GM21423 (cell line): ENCODE data around the gene ARHGEF11.

Experiments
- ATAC-seq: cut with Tn5 transposase; IDR thresholded peaks from one replicate; pipeline ENCODE4 v1.9.1; 2021; ENCODE audit warnings: mild to moderate bottlenecking, moderate library complexity; ENCODE audit not compliant: unreplicated experiment

ARHGEF11 gene

DNA sequence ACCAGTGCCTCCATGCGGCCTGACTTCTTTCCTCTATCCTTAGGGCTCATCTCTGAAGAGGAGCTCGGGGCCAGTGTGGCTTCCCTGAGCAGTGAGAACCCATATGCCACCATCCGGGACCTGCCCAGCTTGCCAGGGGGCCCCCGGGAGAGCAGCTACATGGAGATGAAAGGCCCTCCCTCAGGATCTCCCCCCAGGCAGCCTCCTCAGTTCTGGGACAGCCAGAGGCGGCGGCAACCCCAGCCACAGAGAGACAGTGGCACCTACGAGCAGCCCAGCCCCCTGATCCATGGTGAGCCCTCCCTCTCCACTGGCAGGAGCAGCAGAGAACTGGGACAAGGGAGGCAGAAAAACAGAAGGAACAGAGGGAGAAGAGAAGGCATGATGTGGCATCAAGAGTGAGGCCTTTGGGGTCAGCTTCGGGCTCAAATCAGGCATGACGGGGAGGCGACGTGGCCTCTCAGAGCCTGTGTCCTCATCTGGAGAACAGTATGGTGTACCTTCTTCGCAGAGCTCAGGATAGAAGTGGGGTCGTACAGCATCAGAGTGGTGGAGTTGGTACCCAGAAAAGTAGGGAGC lies 131.6 kb downstream of the ARHGEF11 start:
- no peak for ATAC-seq

DNA sequence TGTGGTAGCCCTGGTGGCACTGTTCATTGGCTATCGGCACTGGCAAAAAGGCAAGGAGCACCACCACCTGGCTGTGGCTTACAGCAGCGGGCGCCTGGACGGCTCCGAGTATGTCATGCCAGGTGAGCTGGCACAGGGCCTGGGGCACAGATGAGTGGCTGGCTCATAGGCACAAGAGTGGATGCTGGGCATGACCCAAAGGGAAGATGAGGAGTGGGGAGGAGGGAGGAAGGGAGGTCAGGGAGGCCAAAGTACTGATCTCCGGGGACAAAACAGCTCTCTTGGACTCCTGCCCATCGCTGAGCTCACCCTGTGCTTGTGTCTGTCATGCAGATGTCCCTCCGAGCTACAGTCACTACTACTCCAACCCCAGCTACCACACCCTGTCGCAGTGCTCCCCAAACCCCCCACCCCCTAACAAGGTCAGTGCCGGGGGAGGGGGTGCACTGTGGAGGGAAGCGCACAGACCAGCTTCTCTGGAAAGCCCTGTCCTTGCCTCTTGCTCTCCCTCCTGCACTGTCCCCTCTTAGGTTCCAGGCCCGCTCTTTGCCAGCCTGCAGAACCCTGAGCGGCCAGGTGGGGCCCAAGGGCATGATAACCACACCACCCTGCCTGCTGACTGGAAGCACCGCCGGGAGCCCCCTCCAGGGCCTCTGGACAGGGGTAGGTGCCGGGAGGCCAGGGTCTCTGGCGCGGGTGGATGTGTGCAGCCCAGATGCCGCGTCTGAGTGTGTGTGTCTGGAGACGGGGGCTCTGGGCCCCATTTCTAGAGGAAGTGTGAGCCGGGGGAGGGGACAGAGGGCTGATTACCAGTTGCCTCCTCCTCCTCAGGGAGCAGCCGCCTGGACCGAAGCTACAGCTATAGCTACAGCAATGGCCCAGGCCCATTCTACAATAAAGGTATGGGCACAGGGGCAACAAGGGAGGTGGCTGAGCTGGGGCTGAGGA lies 132.4 kb downstream of the ARHGEF11 start:
- ATAC-seq = no peak

DNA sequence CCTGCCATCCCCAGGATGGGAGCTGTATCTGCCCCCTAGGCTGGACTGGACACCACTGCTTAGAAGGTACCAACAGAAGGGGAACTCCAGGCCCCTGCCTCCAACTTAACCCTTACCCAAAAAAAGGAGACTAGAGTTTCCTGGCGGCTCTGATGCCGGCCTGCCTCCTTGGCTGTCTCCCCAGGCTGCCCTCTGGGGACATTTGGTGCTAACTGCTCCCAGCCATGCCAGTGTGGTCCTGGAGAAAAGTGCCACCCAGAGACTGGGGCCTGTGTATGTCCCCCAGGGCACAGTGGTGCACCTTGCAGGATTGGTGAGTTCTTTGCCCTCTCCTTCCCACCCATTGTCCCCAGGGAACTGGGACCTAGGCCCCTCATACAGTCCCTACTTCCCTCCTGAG lies 133.2 kb downstream of the ARHGEF11 start:
- no peak for ATAC-seq

DNA sequence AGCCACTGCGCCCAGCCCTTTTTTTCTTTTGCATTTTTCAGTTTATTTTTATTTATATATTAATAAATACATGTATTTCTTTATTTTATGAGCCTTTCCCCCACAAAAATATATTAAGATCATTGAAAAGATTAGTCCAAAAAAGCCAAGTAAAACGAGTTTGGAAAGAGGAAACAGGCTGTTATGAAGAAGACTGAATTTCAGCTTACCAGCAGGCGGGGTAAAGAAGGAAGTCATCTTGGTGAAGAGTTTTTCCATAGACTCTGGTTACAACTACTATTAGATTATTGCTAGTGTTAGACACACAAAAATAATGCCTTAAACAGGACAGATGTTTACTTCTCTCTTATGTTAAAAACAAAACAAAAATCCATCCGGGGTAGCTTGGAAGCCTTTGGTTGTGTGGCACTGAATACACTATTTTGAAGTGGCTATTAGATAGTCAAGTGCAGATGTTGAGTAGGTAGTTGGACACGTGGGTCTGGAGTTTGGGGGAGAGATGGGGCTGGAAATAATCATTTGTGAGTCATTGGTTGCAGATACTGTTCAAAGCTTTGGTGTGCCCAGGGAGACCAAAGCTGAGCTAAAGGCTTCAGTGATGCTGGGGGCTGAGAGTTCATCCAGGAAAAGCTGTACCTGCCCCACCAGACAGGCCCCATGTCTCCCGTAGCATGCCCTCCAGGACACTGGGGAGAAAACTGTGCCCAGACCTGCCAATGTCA lies 133.8 kb downstream of the ARHGEF11 start:
- no peak for ATAC-seq

DNA sequence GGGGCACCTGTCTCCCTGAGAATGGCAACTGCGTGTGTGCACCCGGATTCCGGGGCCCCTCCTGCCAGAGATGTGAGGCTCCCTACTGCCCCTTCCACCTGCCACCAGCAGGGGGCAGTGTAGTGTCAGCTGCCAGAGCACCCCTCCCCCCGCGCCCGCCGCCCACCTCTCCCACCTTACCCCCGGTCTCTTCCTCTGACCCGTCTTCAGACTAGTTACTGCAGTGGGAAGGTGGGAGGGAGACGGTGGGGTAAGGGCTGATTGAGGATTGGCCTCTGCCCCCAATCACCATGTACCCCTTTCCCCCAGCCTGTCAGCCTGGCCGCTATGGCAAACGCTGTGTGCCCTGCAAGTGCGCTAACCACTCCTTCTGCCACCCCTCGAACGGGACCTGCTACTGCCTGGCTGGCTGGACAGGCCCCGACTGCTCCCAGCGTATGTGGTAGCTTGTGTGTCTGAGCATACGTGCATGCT lies 135.2 kb downstream of the ARHGEF11 start:
- no peak for ATAC-seq

DNA sequence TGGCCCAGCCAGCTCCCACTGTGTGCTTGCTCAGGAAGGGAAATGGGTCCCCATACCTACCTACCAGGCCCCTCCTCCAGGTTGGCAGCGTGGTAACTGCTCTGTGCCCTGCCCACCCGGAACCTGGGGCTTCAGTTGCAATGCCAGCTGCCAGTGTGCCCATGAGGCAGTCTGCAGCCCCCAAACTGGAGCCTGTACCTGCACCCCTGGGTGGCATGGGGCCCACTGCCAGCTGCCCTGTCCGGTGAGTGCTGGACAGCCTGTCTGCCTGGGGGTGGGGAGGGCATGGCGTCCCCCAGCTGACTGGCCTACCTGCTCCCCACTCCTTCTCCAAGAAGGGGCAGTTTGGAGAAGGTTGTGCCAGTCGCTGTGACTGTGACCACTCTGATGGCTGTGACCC lies 135.9 kb downstream of the ARHGEF11 start:
- ATAC-seq = no peak

DNA sequence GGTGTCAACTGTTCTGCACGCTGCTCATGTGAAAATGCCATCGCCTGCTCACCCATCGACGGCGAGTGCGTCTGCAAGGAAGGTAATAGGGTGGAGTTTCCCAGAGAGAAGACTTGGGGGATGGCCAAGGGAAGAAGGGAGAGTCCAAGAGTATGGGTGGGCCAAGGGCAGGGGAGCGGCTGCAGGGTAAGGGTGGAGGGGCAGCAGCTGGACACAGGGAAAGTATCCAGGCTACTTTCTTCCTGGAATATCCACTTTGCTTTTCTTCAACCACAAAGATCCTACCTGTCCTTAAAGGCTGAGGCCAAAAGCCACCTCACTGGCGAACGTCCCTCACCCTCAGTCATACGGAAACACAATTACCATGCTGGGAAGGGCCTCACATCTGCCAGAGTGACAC lies 136.6 kb downstream of the ARHGEF11 start:
- no peak for ATAC-seq

DNA sequence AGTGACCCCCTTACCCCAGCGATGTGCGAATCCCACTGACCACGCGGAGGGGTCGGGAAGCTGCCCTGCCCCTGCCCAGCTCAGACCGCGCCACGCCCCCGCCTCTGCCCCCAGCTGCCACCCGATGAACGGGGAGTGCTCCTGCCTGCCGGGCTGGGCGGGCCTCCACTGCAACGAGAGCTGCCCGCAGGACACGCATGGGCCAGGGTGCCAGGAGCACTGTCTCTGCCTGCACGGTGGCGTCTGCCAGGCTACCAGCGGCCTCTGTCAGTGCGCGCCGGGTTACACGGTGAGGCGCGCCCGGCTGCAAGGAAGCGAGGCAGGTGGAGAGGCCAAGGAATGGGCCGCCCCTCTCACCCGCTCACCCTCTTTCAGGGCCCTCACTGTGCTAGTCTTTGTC lies 137.0 kb downstream of the ARHGEF11 start:
- ATAC-seq = no peak

DNA sequence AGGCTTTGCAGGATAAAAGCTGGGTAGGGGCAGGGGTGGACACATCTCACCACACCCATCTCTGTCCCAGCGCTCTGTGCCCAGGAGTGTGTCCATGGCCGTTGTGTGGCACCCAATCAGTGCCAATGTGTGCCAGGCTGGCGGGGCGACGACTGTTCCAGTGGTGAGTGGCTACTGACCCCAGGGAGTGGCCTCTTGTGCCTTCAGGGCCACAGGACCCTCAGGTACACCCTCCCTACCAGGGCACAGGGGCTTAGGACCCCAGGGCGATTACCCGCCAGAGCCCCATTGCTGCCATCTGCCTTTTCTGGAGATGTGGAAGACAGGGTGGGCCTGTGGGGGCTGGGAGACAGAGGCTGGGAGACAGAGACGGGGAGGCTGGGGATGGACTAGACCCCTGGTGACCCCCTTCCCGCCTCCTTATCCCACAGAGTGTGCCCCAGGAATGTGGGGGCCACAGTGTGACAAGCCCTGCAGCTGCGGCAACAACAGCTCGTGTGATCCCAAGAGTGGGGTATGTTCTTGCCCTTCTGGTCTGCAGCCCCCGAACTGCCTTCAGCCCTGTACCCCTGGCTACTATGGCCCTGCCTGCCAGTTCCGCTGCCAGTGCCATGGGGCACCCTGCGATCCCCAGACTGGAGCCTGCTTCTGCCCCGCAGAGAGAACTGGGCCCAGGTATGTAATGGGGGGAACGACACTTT lies 139.2 kb downstream of the ARHGEF11 start:
- ATAC-seq = no peak

DNA sequence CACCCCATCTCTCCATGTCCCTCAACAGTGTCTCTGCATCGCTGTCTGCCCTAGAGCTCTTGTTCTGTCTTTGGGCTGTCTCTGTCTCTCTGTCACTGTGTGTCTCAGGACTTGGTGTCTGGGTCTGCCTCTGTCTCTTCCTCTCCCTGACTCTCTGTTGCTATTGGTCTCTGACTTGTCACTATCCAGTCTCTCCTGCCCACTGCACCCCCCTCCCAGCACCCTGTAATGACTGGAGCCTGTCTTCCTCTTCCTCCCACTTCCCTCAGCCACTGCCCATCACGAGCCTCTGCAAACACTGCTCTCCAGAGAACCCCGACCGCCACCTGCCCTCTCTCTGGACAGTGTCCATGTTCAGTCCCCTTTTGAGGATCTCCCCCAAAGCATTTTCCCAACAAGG lies 139.9 kb downstream of the ARHGEF11 start:
- ATAC-seq = no peak

DNA sequence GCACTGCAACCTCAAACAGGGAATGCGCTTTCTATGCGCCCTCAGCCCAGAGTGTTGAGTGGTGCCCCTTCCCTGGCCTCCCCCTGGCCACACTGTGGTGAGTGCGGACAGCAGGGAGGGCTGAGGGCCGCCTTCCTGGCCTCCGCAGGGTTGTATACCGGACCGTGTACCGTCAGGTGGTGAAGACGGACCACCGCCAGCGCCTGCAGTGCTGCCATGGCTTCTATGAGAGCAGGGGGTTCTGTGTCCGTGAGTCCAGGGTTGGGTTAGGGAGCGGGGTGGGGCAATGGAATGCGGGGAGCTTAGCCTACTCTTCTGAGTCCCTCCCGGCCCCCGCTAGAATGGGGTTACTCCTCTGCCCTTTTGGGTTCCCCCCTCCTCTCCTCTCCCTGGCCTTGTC lies 140.4 kb downstream of the ARHGEF11 start:
- no peak for ATAC-seq

DNA sequence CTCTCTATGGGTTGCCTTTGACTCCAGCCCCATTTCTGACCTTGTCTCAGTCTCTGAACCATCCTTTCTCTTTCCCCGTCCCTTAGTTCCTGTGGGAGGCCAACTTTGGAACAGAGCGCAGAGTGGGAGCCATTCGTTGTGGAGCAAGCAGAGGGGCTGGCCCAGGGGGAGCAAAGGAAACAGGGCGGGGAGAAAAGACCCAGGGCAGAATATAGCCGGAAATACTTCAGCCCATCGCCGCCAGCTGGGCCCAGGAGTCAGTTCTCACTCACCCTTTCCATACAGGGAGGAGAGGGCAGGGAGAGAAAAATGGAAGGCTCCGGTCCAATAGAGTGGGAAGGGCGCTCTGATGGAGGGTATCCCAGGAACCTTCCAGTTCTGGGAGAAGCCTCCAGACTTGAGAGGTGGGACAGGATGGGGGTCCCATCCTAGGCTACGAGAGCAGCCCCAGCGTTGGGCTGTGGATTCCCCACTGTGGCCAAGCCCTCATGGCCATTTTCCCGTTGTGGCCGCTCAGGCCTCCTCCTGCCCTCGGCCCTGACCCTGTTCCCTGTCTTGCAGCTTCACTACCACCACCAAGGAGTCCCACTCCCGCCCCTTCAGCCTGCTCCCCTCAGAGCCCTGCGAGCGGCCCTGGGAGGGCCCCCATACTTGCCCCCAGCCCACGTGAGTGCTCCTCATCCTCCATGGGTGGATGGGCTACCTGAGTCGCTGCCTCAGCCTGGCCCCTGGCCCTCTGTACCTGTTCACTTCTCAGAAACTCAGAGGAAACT lies 141.2 kb downstream of the ARHGEF11 start:
- ATAC-seq = no peak

DNA sequence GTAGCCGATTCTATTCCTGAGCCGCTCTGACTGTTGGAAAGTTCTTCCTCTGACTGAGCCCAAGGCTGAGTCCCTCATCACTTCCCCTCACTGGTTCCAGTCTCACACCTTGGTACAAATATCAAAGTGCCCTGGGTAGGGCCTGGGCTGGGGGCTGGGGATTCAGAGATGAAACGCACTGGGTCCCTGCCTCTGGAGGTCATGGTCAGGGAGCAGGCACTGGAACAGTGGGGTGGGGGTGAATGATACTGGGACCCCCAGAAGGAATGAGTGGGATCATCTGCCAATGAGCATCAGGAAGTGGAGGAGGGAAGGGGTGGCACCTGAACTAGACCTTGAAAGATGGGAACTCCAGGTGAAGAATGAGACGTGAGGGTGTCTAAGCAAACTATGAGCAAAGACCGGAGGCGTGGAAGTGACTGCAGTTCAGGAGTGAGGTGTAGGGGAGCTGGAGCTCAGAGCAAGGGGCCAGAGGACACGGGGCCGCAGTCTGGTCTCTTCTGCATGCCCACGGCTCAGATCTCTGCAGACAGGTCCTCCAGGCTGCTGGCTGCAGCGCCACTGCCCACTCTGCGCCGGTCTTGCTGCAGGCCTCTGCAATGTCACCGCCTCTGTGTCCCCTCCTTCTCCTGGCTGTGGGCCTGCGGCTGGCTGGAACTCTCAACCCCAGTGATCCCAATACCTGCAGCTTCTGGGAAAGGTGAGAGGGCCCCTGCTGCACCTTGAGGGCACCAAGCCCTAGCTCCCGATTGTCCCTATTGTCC lies 142.0 kb downstream of the ARHGEF11 start:
- no peak for ATAC-seq

DNA sequence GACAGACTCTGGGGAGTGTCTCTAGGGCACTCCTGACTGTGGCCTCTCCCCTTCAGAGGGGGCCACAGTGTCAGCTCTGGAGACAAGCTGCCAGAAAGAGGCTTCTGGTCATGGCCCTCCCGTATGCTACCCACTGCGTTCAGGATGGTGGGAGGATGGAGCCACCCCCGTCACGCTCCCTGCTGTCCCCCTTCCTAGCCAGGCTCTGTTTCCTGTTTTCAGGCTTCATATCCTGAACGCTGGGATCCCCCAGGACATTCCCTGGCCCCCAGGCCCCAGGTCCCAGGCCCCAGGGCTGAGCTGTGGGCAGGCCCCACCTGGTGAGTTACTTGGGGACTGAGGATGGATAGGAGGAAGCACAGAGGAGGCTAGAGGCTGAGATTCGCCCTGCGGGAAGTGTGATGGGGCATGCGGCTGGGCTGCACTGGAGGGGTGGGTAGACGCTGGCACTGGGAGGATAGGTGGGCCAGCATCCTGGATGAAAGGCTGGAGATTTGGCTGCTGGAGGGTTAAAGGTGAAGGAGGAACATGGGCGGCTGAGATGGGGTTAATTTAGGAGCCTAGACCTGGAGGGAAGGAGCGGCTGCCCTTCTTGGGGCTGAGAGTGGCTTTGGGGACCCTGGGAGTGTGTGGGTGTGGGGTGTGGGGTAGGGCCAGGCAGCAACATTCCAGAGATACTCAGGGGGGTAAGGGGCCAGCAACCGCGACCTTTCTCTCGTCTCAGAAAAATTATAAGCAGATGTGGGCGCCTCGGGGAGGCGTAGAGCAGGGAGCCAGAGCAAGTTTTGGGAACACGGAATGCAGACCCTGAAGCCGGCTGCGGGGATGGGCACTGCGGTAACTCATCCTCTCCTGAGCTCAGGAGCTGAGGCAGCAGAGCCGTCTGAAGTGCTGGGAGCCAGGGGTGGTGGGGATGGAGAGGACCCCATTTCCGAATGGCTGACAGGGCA lies 143.3 kb downstream of the ARHGEF11 start:
- ATAC-seq = no peak

DNA sequence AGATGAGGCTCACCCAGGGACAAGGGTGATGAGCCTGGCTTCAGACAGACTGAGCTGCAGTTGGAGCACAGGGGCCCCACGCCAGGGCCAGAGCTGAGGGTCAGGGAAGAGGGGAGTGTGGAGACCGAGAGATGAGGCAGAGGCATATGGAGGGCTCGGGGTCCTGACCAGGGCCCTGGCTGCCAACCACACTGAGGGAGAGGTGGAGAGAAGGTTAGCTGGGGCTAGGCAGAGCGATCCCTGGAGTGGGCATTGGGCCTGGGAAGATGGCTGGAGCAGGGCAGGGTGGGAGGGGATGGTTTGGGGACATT lies 144.0 kb downstream of the ARHGEF11 start:
- ATAC-seq = no peak

DNA sequence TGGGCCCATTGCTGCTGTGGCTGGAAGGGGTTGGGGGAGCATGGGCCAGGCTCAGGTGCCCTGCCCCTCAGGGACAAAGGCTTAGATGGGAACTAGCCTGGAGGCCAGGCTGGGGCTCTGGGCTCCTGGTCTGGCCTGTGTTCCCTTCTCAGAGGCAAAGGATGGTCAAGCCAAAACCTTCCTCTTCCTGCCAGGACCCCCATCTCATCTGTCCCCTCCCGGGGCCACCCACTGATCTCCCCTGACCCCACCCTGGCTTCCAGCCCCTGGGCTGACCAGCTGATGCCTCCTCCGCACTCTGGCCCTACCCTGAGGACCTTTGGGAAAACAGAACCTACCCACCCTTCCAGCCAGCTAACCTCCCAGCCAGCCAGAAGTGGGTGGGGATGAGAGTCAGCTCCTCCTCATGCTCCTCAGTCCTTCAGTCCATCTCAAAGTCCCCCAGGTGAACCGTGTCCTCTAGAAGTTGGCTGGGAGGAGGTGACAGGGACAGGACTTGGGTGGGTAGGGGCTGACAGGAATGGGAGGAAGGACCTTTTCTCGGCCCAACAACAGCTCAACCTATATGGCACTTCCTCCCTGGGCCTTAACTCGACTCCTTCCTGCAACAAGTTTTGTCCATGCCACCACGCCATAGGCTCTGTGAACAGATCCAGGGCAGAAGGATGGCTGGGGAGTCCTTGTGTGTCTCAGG lies 144.5 kb downstream of the ARHGEF11 start:
- no peak for ATAC-seq

DNA sequence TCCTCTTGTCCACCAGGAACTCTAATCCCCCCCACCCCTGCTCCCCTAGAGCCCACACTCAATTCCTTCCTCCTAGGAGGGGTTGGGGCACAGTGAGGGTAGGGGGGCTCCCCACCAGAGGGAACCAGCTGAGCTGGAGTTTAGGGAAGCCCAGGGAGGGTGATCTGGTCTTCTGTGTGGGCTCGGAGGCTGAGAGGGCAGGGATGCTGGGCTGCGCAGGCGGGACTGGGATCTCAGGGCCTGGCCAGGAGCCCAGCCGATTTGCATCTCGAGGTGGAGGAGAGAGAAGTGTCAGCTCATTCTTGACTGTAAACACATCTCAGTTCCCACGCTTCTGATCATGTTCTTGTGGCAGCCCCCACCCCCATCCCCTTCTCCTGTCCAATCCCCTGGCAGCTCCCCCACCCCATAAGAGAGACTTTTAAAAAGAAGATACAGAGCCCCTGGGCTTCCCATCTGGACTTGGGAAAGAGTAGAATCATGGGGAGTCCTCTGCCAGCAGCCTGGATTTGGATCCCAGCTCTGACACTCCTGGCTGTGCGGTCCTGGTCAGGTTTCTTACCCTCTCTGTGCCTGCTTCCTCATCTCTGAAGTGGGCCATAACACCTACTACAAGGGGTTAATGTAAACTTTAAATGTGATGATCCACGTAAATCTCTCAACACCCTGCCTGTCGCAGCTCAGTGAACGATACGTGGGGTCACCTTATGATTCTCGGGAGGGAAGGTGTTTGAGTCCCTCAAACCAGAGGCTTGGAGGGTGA lies 145.4 kb downstream of the ARHGEF11 start:
- ATAC-seq = no peak
